DND-41 (cell line): ENCODE results near the gene SLC24A5.

Experiments used
- CTCF ChIP-seq: IDR thresholded peaks from 2 replicates; pipeline ENCODE4 v1.5.1; 2012; ENCODE audit warnings: borderline replicate concordance, low read length, moderate library complexity, mild to moderate bottlenecking; ENCODE audit not compliant: poor library complexity, severe bottlenecking; ENCODE audit errors: extremely low read depth
- EZH2 ChIP-seq: IDR thresholded peaks from 3 replicates; pipeline ENCODE4 v1.6.1; 2012; ENCODE audit warnings: borderline replicate concordance, low read depth, mild to moderate bottlenecking, moderate library complexity, low read length, inconsistent platforms; ENCODE audit not compliant: severe bottlenecking

GRCh38 chr15:48144889-48145288 is 24.1 kb downstream of the SLC24A5 start:
- no peak for TF ChIP-seq CTCF
- TF ChIP-seq EZH2, result no peak
